Neural cell (in vitro differentiated cells): ENCODE data around the gene RHOBTB3.

Experiments
- CTCF ChIP-seq: fragments of 450-650 bp; IDR thresholded peaks from 2 replicates; pipeline ENCODE4 v1.5.1; 2014; ENCODE audit warnings: antibody characterized with exemption, mild to moderate bottlenecking, moderate library complexity; ENCODE audit not compliant: poor library complexity, severe bottlenecking
- MXI1 ChIP-seq: fragments of 450-650 bp; conservative IDR thresholded peaks from 2 replicates; pipeline ENCODE4 v1.6.1; 2014; ENCODE audit warnings: antibody characterized with exemption, mild to moderate bottlenecking; ENCODE audit not compliant: poor library complexity, severe bottlenecking

- TF ChIP-seq MXI1, result no peak
- no peak for TF ChIP-seq CTCF
Observed at GRCh38 chr5:95739857-95740256, 8.7 kb downstream of the RHOBTB3 start.
